ENCODE results near the gene MSRB3.
A peak's percentile ranks its signal among the peaks of the same experiment; 100 is the strongest.
"Not testable (repeated sequence)": the region's sequence is repeated elsewhere in the genome, so short reads cannot be mapped to it uniquely, and the experiment has no call there.

The MSRB3 gene

GRCh38 chr12:65292241-65292640 lies 13.8 kb downstream of the MSRB3 start:
- no peak for DNase-seq (ENCODE audit: low spot score)

- DNase-seq (ENCODE audit: low spot score) = no peak
These were observed 15.3 kb downstream of the MSRB3 start for GRCh38 chr12:65293735-65294134.

DNA sequence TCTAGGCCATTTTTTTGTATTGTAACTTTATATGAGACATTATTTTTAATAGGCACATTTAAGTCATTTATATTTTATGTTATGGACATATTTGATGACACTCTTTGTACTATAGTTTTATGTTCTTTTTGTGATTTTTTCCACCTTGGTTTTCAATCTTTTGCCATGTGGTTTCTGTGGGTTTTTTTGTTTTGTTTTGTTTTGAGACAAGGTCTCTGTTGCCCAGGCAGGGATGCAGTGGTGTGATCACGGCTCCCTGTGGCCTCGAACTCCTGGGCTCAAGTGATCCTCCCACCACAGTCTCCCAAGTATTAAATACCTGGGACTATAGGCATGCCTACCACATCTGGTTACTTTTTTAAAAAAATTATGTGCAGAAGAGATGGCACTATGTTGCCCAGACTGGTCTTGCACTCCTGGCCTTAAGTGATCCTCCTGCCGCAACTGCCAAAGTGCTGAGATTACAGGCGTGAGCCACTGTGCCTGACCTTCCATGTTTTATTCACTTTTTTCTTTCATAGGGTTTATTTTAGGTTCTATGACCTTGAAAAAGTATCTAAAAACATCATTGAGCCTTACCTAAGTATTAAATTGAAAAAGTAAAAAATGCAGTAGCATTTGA lies 16.3 kb downstream of the MSRB3 start:
- DNase-seq (ENCODE audit: low spot score) = no peak

- DNase-seq (ENCODE audit: low spot score) = no peak
These were observed 18.2 kb downstream of the MSRB3 start for GRCh38 chr12:65296508-65297265.

GRCh38 chr12:65300097-65300496 lies 21.6 kb downstream of the MSRB3 start:
- DNase-seq (ENCODE audit: low spot score) = no peak

- no peak for DNase-seq (ENCODE audit: low spot score)
These were observed 22.3 kb downstream of the MSRB3 start for GRCh38 chr12:65300679-65301349.

GRCh38 chr12:65302891-65303290 lies 24.4 kb downstream of the MSRB3 start:
- no peak for DNase-seq (ENCODE audit: low spot score)

GRCh38 chr12:65305346-65305950 lies 27.0 kb downstream of the MSRB3 start:
- no peak for DNase-seq (ENCODE audit: low spot score)

- peak; percentile 49 for DNase-seq (ENCODE audit: low spot score)
These were observed 28.1 kb downstream of the MSRB3 start for GRCh38 chr12:65306366-65307168.

- no peak for DNase-seq (ENCODE audit: low spot score)
These were observed 28.7 kb downstream of the MSRB3 start for GRCh38 chr12:65307169-65307501.

GRCh38 chr12:65308006-65308405 lies 29.5 kb downstream of the MSRB3 start:
- no peak for DNase-seq (ENCODE audit: low spot score)

- no peak for DNase-seq (ENCODE audit: low spot score)
These were observed 30.2 kb downstream of the MSRB3 start for GRCh38 chr12:65308601-65309071.

DNA sequence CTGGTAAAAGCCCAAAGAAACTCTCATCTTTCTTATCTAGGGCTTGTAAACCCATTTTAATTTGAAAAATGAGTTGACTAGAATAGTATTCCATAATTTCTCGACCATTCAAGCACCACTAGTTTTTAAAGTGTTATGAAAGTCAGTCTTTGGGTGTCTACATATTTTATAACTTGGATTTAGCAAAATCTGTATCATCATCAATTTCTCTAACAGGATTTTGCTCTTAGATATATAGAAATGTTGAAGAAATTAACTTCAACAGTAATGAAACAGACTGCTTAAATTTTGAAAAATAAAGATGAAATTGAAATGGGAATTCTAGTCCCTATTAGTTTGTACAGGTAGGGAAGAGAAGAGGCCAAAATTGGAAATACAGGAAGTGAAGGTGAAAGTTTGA lies 32.8 kb downstream of the MSRB3 start:
- no peak for DNase-seq (ENCODE audit: low spot score)

DNA sequence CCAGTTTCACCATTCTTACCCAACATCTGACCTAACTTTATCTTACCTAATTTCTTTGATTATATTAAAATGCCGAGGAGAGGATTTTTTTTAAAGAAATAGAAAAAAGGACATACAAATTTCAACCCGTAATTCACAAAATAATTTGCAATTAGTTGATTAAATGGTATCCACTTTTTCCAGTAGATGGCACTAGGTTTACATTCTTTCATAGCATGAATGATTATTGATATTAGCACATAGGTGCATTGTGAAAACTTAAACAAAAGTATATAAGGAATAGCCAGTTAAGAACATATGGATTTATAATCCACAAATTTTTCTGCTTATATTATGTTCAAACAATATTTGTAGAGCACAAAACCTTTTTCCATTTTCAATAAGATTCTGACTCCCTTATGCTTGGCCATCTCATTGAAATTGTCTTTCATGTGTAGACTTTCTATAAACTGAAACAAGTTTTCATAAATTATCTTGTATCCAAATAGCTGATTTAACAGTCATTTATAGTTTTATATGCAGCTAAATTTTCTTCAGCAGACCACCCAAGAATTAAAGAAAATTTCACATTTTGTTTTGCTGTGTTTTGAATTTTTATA lies 35.3 kb downstream of the MSRB3 start:
- no peak for DNase-seq (ENCODE audit: low spot score)

GRCh38 chr12:65315238-65315637 lies 36.8 kb downstream of the MSRB3 start:
- not testable (repeated sequence) for DNase-seq (ENCODE audit: low spot score)

DNA sequence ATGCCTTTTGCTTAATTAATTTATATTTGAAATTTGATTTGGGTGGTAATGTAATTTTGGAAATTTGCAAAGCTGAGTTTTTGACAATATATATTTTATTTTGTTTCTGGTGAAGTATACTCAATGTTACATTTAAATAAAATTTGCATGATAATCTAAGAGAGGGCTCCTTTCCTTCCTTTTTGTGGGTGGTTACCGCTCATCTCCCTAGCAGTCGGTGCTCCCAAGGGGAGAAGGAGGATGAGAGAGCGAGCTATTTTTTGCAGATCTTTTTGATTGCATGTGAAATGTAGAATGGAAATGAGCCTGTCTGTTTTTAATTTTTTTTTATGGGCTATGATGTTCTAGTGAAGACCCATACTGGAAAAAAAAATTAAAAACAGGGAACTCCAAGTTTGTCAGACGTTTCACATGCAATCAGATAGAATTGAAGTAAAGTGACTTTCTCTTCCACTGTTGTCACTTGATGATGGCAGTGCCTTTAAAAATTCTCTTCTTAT lies 39.8 kb downstream of the MSRB3 start:
- DNase-seq (ENCODE audit: low spot score) = no peak

- DNase-seq (ENCODE audit: low spot score) = no peak
These were observed 41.3 kb downstream of the MSRB3 start for GRCh38 chr12:65319688-65320200.

- DNase-seq (ENCODE audit: low spot score) = no peak
These were observed 44.6 kb downstream of the MSRB3 start for GRCh38 chr12:65323070-65323469.

DNA sequence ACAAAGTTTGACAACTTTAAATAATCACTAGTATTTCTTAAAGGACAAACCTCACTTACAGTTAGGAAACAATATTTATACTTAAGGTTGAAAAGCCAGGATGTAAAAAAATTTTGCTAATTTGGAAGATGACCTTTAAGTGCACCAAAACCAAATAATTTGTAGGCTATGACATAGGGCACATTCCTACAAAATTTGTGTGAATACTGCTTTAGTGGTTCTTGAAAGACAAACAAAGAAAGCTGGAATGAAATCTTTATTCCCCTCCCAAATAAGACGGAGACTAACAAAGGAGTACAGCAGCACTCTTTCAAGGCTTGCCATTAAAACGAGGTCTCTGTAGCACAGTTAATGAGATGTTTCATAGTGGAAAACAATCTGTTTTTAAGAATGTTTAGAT lies 45.6 kb downstream of the MSRB3 start:
- DNase-seq (ENCODE audit: low spot score) = no peak

GRCh38 chr12:65324551-65324950 lies 46.1 kb downstream of the MSRB3 start:
- DNase-seq (ENCODE audit: low spot score) = no peak

GRCh38 chr12:65325183-65325582 lies 46.7 kb downstream of the MSRB3 start:
- DNase-seq (ENCODE audit: low spot score) = no peak

Data from COLO829 (cell line).